Lung (tissue), 12 donors: ENCODE data around the gene OPRL1. TPM values are rescaled to one million over a fixed set of nuclear protein-coding genes. Genes with fewer than 3 reads are reported as not detected.

Source experiments
- ATAC-seq: fragments of 200-7000 bp; cut with Tn5 transposase; one replicate; pipeline ENCODE4 v1.9.1; 2020; ENCODE audit warnings: moderate number of reproducible peaks; ENCODE audit not compliant: insufficient read depth, low FRiP score
- DNase-seq, 3 donors: peaks; one replicate each; pipeline ENCODE4 v3.0.0-alpha.2; 2013 to 2017
- H3K27ac ChIP-seq, 2 donors: one replicate each; pipeline ENCODE4 v1.5.1; 2013; ENCODE audit warnings: mild to moderate bottlenecking in 2 of 2, moderate library complexity in 2 of 2, control low read depth in 1 of 2, inconsistent platforms in 1 of 2, low read depth in 1 of 2, low read length in 1 of 2
- H3K27me3 ChIP-seq, 3 donors: one replicate each; pipeline ENCODE4 v1.5.1; 2013; ENCODE audit warnings: low read length in 2 of 3; ENCODE audit not compliant: control insufficient read depth in 3 of 3, insufficient read depth in 3 of 3
- H3K36me3 ChIP-seq, 4 donors: one replicate each; pipeline ENCODE4 v1.5.1; 2013; ENCODE audit warnings: low read length in 4 of 4, mild to moderate bottlenecking in 1 of 4, moderate library complexity in 1 of 4; ENCODE audit not compliant: control insufficient read depth in 4 of 4, insufficient read depth in 4 of 4
- H3K4me1 ChIP-seq, 5 donors: one replicate each; pipeline ENCODE4 v1.5.1; 2013; ENCODE audit warnings: low read length in 5 of 5, mild to moderate bottlenecking in 2 of 5, moderate library complexity in 1 of 5; ENCODE audit not compliant: control insufficient read depth in 5 of 5, insufficient read depth in 5 of 5
- H3K4me3 ChIP-seq: one replicate; pipeline ENCODE4 v1.5.1; 2013; ENCODE audit warnings: mild to moderate bottlenecking, control low read depth, moderate library complexity
- H3K9ac ChIP-seq, 2 donors: one replicate each; pipeline ENCODE4 v1.5.1; 2013; ENCODE audit warnings: low read length in 2 of 2, control low read depth in 1 of 2; ENCODE audit not compliant: insufficient read depth in 1 of 2
- H3K9me3 ChIP-seq, 4 donors: one replicate each; pipeline ENCODE4 v1.5.1; 2013; ENCODE audit warnings: low read length in 3 of 4, mild to moderate bottlenecking in 1 of 4, moderate library complexity in 1 of 4; ENCODE audit not compliant: control insufficient read depth in 4 of 4, insufficient read depth in 3 of 4
- CTCF ChIP-seq: IDR thresholded peaks from 2 replicates; pipeline ENCODE4 v1.5.1; 2012; ENCODE audit warnings: mild to moderate bottlenecking; ENCODE audit errors: control extremely low read depth, extremely low read depth
- WGBS, 2 donors: extraction: QIAGEN DNeasy Blood & Tissue Kit; methylation state at CpG; one replicate each; pipeline ENCODE4 v1.1.7; 2013; 5-methylcytosine and 5-hydroxymethylcytosine counted together
- polyA plus RNA-seq, 2 donors: library from polyadenylated mRNA; stranded (reverse); fragments of 200-250 nt; gene quantifications; one replicate each; pipeline ENCODE4 v1.2.1, GENCODE V29; 2013
- total RNA-seq, 2 donors: library from RNA; depleted of rRNA in 1 of 2; stranded (reverse); fragments of >200 nt in 1 of 2; gene quantifications; one replicate each; pipeline ENCODE4 v1.2.1, GENCODE V29; 2014 to 2021
- donor health status: control.
- donor health status: control.
- donor health status: Bipolar disorder and iron deficiency.
- donor health status: healthy.
- donor health status: DM: yes; HTN: yes; CAD: no.

OPRL1 gene
- total and polyA plus RNA-seq, 4 donors: 0.45 to 3.1 (median 2.1) TPM

- WGBS, 2 donors: 90 to 94% methylated on average over 17 of the region's 17 CpGs
- Histone ChIP-seq H3K4me3 (no peak overlapping the region), H3K9ac (no peak overlapping the region), H3K4me1 (no peaks in the 10 kb centered on the region), H3K27ac (no peak overlapping the region), H3K27me3 (peaks cover 0 to 3% (median 0%) of the 10 kb centered on the region in 3 donors), H3K36me3 (no peaks in the 10 kb centered on the region), H3K9me3 (peaks cover 0 to 15% (median 3%) of the 10 kb centered on the region in 4 donors)
- ATAC-seq (no peak), DNase-seq (no peak)
- no peak for TF ChIP-seq CTCF
These were observed 65.8 kb downstream of the OPRL1 start for GRCh38 chr20:64145458-64146300.

GRCh38 chr20:64146301-64146935 lies 66.5 kb downstream of the OPRL1 start:
- 82 to 90% methylated on average over 7 of the region's 7 CpGs for WGBS, 2 donors
- no peak for TF ChIP-seq CTCF
- Histone ChIP-seq H3K36me3 (no peaks in the 10 kb centered on the region), H3K9ac (no peak overlapping the region), H3K27me3 (peaks cover 0 to 3% (median 0%) of the 10 kb centered on the region in 3 donors), H3K4me3 (no peak overlapping the region), H3K9me3 (peaks cover 0 to 15% (median 3%) of the 10 kb centered on the region in 4 donors), H3K27ac (no peak overlapping the region), H3K4me1 (no peaks in the 10 kb centered on the region)
- no peak for ATAC-seq
- no peak for DNase-seq

- ATAC-seq: no peak
- H3K9me3 ChIP-seq: peaks cover 0 to 15% (median 3%) of the 10 kb centered on the region in 4 donors
- no peak overlapping the region for H3K9ac ChIP-seq
- no peak overlapping the region for H3K4me3 ChIP-seq
- H3K36me3 ChIP-seq: no peaks in the 10 kb centered on the region
- WGBS, 2 donors: 82 to 86% methylated on average over 12 of the region's 12 CpGs
- no peak for TF ChIP-seq CTCF
- H3K4me1 ChIP-seq: no peaks in the 10 kb centered on the region
- no peak for DNase-seq
- H3K27ac ChIP-seq: no peak overlapping the region
- peaks cover 0 to 3% (median 0%) of the 10 kb centered on the region in 3 donors for H3K27me3 ChIP-seq
These were observed 67.1 kb downstream of the OPRL1 start for GRCh38 chr20:64146936-64147477.
